ENCODE results near the gene MPIG6B.

Gene MPIG6B

GRCh38 chr6:31723245-31723979, at the start of gene MPIG6B:
TSS of gene MPIG6B (plus strand) at chr6:31723373. CDS start at chr6:31723384, 11 bp downstream.
- TF ChIP-seq CTCF (IDR thresholded peaks at IDR 0.05): no peak
- TF ChIP-seq ZFX (IDR thresholded peaks at IDR 0.05; ENCODE audit: borderline replicate concordance): no peak

GRCh38 chr6:31676322-31676903, 46.8 kb upstream of the MPIG6B start:
- no peak for TF ChIP-seq ZFX (IDR thresholded peaks at IDR 0.05; ENCODE audit: borderline replicate concordance)
- TF ChIP-seq CTCF (IDR thresholded peaks at IDR 0.05): no peak
- H3K27ac ChIP-seq: no peak overlapping the region

More at GRCh38 chr6:31723245-31723979, at the start of gene MPIG6B:
- no peak within 1 kb of the TSS for H3K27ac ChIP-seq

GRCh38 chr6:31676904-31677303, 46.3 kb upstream of the MPIG6B start:
- TF ChIP-seq CTCF (IDR thresholded peaks at IDR 0.05): no peak
- TF ChIP-seq ZFX (IDR thresholded peaks at IDR 0.05; ENCODE audit: borderline replicate concordance): no peak
- H3K27ac ChIP-seq: no peak overlapping the region

GRCh38 chr6:31677955-31678354, 45.2 kb upstream of the MPIG6B start:
- no peak overlapping the region for H3K27ac ChIP-seq
- TF ChIP-seq ZFX (IDR thresholded peaks at IDR 0.05; ENCODE audit: borderline replicate concordance) (no peak), CTCF (IDR thresholded peaks at IDR 0.05) (no peak)

GRCh38 chr6:31680226-31681134, 42.7 kb upstream of the MPIG6B start, which contains the start of gene LY6G5C:
TSS of gene LY6G5C (minus strand) at chr6:31681067. CDS start at chr6:31680373, 694 bp downstream.
- TF ChIP-seq ZFX (IDR thresholded peaks at IDR 0.05; ENCODE audit: borderline replicate concordance): no peak
- peak; percentile 79 for TF ChIP-seq CTCF (IDR thresholded peaks at IDR 0.05)
- H3K27ac ChIP-seq: peak within 1 kb of the TSS; percentile 31; the same call in 1 of the 2 replicates

- TF ChIP-seq CTCF (IDR thresholded peaks at IDR 0.05) (no peak), ZFX (IDR thresholded peaks at IDR 0.05; ENCODE audit: borderline replicate concordance) (no peak)
- peak overlapping the region; percentile 31; the same call in 1 of the 2 replicates for H3K27ac ChIP-seq
These were observed 42.0 kb upstream of the MPIG6B start for GRCh38 chr6:31681135-31681671.

All from 22Rv1 (cell line).